K562 (cell line): Measurements from ENCODE around the gene CALCB. TPM values are rescaled to one million over a fixed set of nuclear protein-coding genes. Genes with fewer than 3 reads are reported as not detected.

Experiments
- ATAC-seq: fragments of 200-7000 bp; cut with Tn5 transposase; 3 replicates; pipeline ENCODE4 v1.9.1; 2020; ENCODE audit warnings: moderate library complexity
- BruUV-seq: library from RNA; stranded (reverse); fragments of 400-500 nt; replicated peaks from 2 replicates; lab custom pipeline; 2021; lab: Mats Ljungman, UMichigan
- CTCF ChIA-PET: fragments of 300-600 bp; formaldehyde crosslinking; extraction: SDS; loops from one replicate; lab custom pipeline; 2021; ENCODE audit warnings: low intra/inter-chr PET ratio; lab: Yijun Ruan, JAX
- POLR2A ChIA-PET: fragments of 300-600, 350-650 bp; sonication (Branson Sonifier 250); formaldehyde crosslinking; extraction: SDS; loops from one replicate; lab custom pipeline; 2021; ENCODE audit warnings: antibody characterized with exemption, inconsistent platforms; lab: Yijun Ruan, JAX
- DNase-seq, 4 experiments: peaks; one replicate each; pipeline versions ENCODE4 v3.0.0 to v3.0.0-alpha.2; 2011 to 2018; ENCODE audit warnings: low spot score in 3 of 4, mixed read lengths in 3 of 4; ENCODE audit errors: extremely low read depth in 1 of 4
- FAIRE-seq: peaks from 2 replicates; lab custom pipeline; 2011; peaks lifted over from hg19 to GRCh38; lab: Jason Lieb, UNC
- H2AFZ ChIP-seq: 2 replicates; pipeline ENCODE4 v1.6.0; 2011; ENCODE audit warnings: low read depth, low read length, control low read depth, inconsistent platforms
- H3K27ac ChIP-seq: fragments of 200-600 bp; 3 replicates; pipeline ENCODE4 v1.8.0; 2011; ENCODE audit warnings: low read depth, mild to moderate bottlenecking, control low read depth, inconsistent platforms, low read length, moderate library complexity, mixed read lengths; ENCODE audit errors: extremely low read depth
- H3K27me3 ChIP-seq, 2 experiments: fragments of 300-600 bp in 1 of 2; 2 replicates in 1 of 2; 3 replicates in 1 of 2; pipeline versions ENCODE4 v1.6.0 to v1.8.0; 2011; ENCODE audit warnings: inconsistent platforms in 2 of 2, low read length in 2 of 2, mild to moderate bottlenecking in 1 of 2, mixed read lengths in 1 of 2, moderate library complexity in 1 of 2; ENCODE audit not compliant: control insufficient read depth in 2 of 2, insufficient read depth in 2 of 2
- H3K36me3 ChIP-seq: fragments of 300-600 bp; 3 replicates; pipeline ENCODE4 v1.8.0; 2011; ENCODE audit warnings: mild to moderate bottlenecking, low read length, inconsistent platforms; ENCODE audit not compliant: control insufficient read depth, insufficient read depth
- H3K4me1 ChIP-seq, 2 experiments: fragments of 200-600 bp in 1 of 2; replicated peaks in 1 of 2; 2 replicates in 1 of 2; 3 replicates in 1 of 2; pipeline versions ENCODE4 v1.5.1 to v1.8.0; 2011; ENCODE audit warnings: inconsistent platforms in 2 of 2, low read length in 2 of 2, mild to moderate bottlenecking in 1 of 2, mixed read lengths in 1 of 2, moderate library complexity in 1 of 2; ENCODE audit not compliant: control insufficient read depth in 2 of 2, insufficient read depth in 2 of 2
- H3K4me2 ChIP-seq: 2 replicates; pipeline ENCODE4 v1.6.1; 2011; ENCODE audit warnings: low read length, control low read depth, inconsistent platforms, mixed read lengths; ENCODE audit not compliant: insufficient read depth
- H3K4me3 ChIP-seq: fragments of 200-600 bp; sonication (generic), shearing (Covaris generic); 2 replicates; pipeline ENCODE4 v1.5.1; 2016; ENCODE audit warnings: control low read depth, inconsistent platforms
- H3K79me2 ChIP-seq: fragments of 200-600 bp; 3 replicates; pipeline ENCODE4 v1.8.0; 2011; ENCODE audit warnings: low read length, inconsistent platforms; ENCODE audit not compliant: control insufficient read depth, insufficient read depth
- H3K9ac ChIP-seq, 2 experiments: 2 replicates each; pipeline versions ENCODE4 v1.6.0 to v1.6.1; 2011; ENCODE audit warnings: low read depth in 2 of 2, low read length in 2 of 2, control low read depth in 1 of 2, inconsistent platforms in 1 of 2, mild to moderate bottlenecking in 1 of 2, mixed read lengths in 1 of 2; ENCODE audit not compliant: insufficient read depth in 1 of 2
- H3K9me1 ChIP-seq: one replicate; pipeline ENCODE4 v1.6.0; 2011; ENCODE audit warnings: inconsistent platforms, mild to moderate bottlenecking, low read length, moderate library complexity; ENCODE audit not compliant: control insufficient read depth, insufficient read depth
- H3K9me3 ChIP-seq: replicated peaks from 2 replicates; pipeline ENCODE4 v1.5.1; 2011; ENCODE audit warnings: low read depth, low read length, inconsistent platforms; ENCODE audit not compliant: control insufficient read depth, insufficient read depth
- H4K20me1 ChIP-seq: replicated peaks from 2 replicates; pipeline ENCODE4 v1.6.1; 2011; ENCODE audit warnings: low read length, inconsistent platforms, mixed read lengths; ENCODE audit not compliant: control insufficient read depth, insufficient read depth
- ARID1B ChIP-seq: fragments of 450-650 bp; IDR thresholded peaks from 2 replicates; pipeline ENCODE4 v1.6.1; 2016; ENCODE audit warnings: antibody characterized with exemption, mild to moderate bottlenecking, inconsistent platforms
- CBFA2T3 ChIP-seq: fragments of 450-650 bp; IDR thresholded peaks from 2 replicates; pipeline ENCODE4 v1.6.1; 2017
- CTBP1 ChIP-seq: fragments of 450-650 bp; IDR thresholded peaks from 2 replicates; pipeline ENCODE4 v1.6.1; 2016; ENCODE audit warnings: borderline replicate concordance
- EWSR1 ChIP-seq: fragments of 450-650 bp; IDR thresholded peaks from 2 replicates; pipeline ENCODE4 v1.6.1; 2018; ENCODE audit warnings: borderline replicate concordance, mild to moderate bottlenecking, low read depth, moderate library complexity; ENCODE audit not compliant: partially characterized antibody
- GTF2F1 ChIP-seq: IDR thresholded peaks from 2 replicates; pipeline ENCODE4 v1.6.1; 2011; ENCODE audit warnings: low read depth, low read length, improper control_type of control experiment
- LEF1 ChIP-seq: fragments of 450-650 bp; IDR thresholded peaks from 2 replicates; pipeline ENCODE4 v1.6.1; 2016; ENCODE audit warnings: mild to moderate bottlenecking
- NBN ChIP-seq: fragments of 450-650 bp; IDR thresholded peaks from 2 replicates; pipeline ENCODE4 v1.6.1; 2016; ENCODE audit warnings: low read depth, mild to moderate bottlenecking
- NCOA6 ChIP-seq: fragments of 450-650 bp; IDR thresholded peaks from 2 replicates; pipeline ENCODE4 v1.6.1; 2017; ENCODE audit warnings: mild to moderate bottlenecking
- TCF7 ChIP-seq: sonication (generic); IDR thresholded peaks from 2 replicates; pipeline ENCODE4 v1.6.1; 2016; ENCODE audit warnings: antibody characterized with exemption, borderline replicate concordance
- WGBS: fragments of 100-300 bp; shearing (Covaris generic); methylation state at CpG from one replicate; pipeline ENCODE4 v1.1.6; 2016; ENCODE audit warnings: low coverage, mixed read lengths; ENCODE audit not compliant: insufficient coverage; ENCODE audit errors: missing lambda C conversion rate; 5-methylcytosine and 5-hydroxymethylcytosine counted together
- in situ Hi-C: fragments of 300-500 bp; cut with MboI; formaldehyde crosslinking; loops from 4 replicates; pipeline ENCODE4 v1.15.0; 2018; ENCODE audit warnings: inconsistent platforms, mixed read lengths
- intact Hi-C: fragments of 100-400 bp; cut with micrococcal nuclease; formaldehyde crosslinking; loops from 2 replicates; pipeline ENCODE4 v1.14.2; 2022
- polyA plus RNA-seq, 8 experiments: library from polyadenylated mRNA; depleted of rRNA in 4 of 8; stranded (reverse) in 5 of 8; unstranded in 3 of 8; fragments of >200 nt; fragmentation: Nextera tagmentation in 2 of 8; fragmentation: Illumina TruSeq in 1 of 8; extraction: Ambion mirVana in 2 of 8; extraction: Trizol in 1 of 8; gene quantifications; 2 replicates each; pipeline versions ENCODE4 v1.2.1 to v1.2.3, GENCODE V29; 2011 to 2014; ENCODE audit warnings: inconsistent platforms in 1 of 8, missing spikeins in 1 of 8
- total RNA-seq, 7 experiments: library from RNA; depleted of rRNA in 6 of 7; stranded (reverse); fragments of >200 nt in 6 of 7; fragmentation: Illumina TruSeq in 2 of 7; extraction: Trizol in 2 of 7; gene quantifications; 2 replicates each; pipeline versions ENCODE4 v1.2.1 to v1.2.3, GENCODE V29; 2011 to 2021; ENCODE audit warnings: low replicate concordance in 1 of 7
- TF ChIP-seq, protein P1 (sequence below): fragments of 450-650 bp; conservative IDR thresholded peaks from 2 replicates; pipeline ENCODE4 v1.6.1; 2016; ENCODE audit warnings: missing genetic modification characterization, low read depth, mild to moderate bottlenecking, control low read depth, missing compliant biosample characterization

Gene CALCB
- total and polyA plus RNA-seq, 9 of the 15 experiments (the other 6 are each of a cell fraction or from before 2014, with no cell fraction given) = not detected

DNA sequence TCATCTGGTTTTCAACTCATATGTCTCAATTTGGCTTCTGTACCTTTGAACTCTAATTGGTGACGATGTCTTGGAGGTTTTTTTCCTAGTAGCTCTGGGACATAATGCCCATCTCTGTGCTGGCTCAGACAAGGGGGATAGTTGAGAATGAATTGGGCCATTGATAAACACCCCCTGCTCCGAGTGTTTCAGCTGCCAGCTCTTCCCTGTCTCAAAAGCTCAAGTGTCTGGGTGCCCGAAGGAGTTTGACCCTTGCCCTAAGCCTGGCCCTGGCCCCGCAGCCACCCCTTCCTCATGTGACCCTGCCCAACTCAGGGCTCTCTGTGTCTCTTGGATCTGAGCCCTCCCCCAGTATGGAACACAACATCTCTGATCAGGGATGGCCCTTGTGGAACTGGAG lies 44.4 kb downstream of the CALCB start:
- TF ChIP-seq LEF1 (no peak), TCF7 (no peak), GTF2F1 (no peak), ARID1B (no peak), EWSR1 (no peak), NBN (no peak), NCOA6 (no peak), CTBP1 (no peak), CBFA2T3 (no peak)
- TF ChIP-seq, protein P1, sequence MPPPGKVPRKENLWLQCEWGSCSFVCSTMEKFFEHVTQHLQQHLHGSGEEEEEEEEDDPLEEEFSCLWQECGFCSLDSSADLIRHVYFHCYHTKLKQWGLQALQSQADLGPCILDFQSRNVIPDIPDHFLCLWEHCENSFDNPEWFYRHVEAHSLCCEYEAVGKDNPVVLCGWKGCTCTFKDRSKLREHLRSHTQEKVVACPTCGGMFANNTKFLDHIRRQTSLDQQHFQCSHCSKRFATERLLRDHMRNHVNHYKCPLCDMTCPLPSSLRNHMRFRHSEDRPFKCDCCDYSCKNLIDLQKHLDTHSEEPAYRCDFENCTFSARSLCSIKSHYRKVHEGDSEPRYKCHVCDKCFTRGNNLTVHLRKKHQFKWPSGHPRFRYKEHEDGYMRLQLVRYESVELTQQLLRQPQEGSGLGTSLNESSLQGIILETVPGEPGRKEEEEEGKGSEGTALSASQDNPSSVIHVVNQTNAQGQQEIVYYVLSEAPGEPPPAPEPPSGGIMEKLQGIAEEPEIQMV (tag) = no peak
- TF ChIP-seq, all 486 proteins: peak for 0

More for the DNA sequence above, 44.4 kb downstream of the CALCB start:
- WGBS = 0% methylated on average over 4 of the region's 4 CpGs
- no peaks in the 10 kb centered on the region for H3K9me1 ChIP-seq
- CTCF ChIA-PET = interaction anchor here (0.6 kb wide), 1 partner anchor 32 kb away, joined by 4 read pairs; no protein-coding TSS in a partner anchor
- no peak overlapping the region for H3K9ac ChIP-seq
- H3K4me3 ChIP-seq = no peak overlapping the region
- no peak for DNase-seq
- POLR2A ChIA-PET = interaction anchor here (0.6 to 1.5 kb wide), 4 partner anchors 8 to 143 kb away, joined by 3 to 5 read pairs (median 4); no protein-coding TSS in a partner anchor
- intact Hi-C loops (no loop called here), in situ Hi-C loops (no loop called here)
- peaks cover 3 to 13% of the 10 kb centered on the region in 2 experiments; a peak in 3 of 5 replicates for H3K27me3 ChIP-seq
- H2AFZ ChIP-seq = no peak overlapping the region
- H4K20me1 ChIP-seq = no peaks in the 10 kb centered on the region
- FAIRE-seq = no peak
- H3K4me1 ChIP-seq = no peaks in the 10 kb centered on the region
- ATAC-seq = no peak
- no peak overlapping the region for H3K4me2 ChIP-seq
- no peaks in the 10 kb centered on the region for H3K36me3 ChIP-seq
- H3K27ac ChIP-seq = no peak overlapping the region
- no peaks in the 10 kb centered on the region for H3K9me3 ChIP-seq
- H3K79me2 ChIP-seq = no peaks in the 10 kb centered on the region
- no TSS peak for BruUV-seq
